ENCODE results near the gene BRCA1. TPM values are rescaled to one million over a fixed set of nuclear protein-coding genes. Genes with fewer than 3 reads are reported as not detected.

The BRCA1 gene
- polyA plus RNA-seq, 1 experiment, result 9.4 TPM

- ChIA-PET CTCF (no interaction called here), POLR2A (no interaction called here)
- no peaks in the 10 kb centered on the region for H3K36me3 ChIP-seq (ENCODE audit: control insufficient read depth, insufficient read depth, low read length)
- H3K27me3 ChIP-seq (ENCODE audit: control insufficient read depth, insufficient read depth, low read length), result no peaks in the 10 kb centered on the region
- no peak overlapping the region for H3K4me3 ChIP-seq (ENCODE audit: low read depth, low read length)
- DNase-seq (ENCODE audit: low read depth), result no peak
- TF ChIP-seq, protein P1, sequence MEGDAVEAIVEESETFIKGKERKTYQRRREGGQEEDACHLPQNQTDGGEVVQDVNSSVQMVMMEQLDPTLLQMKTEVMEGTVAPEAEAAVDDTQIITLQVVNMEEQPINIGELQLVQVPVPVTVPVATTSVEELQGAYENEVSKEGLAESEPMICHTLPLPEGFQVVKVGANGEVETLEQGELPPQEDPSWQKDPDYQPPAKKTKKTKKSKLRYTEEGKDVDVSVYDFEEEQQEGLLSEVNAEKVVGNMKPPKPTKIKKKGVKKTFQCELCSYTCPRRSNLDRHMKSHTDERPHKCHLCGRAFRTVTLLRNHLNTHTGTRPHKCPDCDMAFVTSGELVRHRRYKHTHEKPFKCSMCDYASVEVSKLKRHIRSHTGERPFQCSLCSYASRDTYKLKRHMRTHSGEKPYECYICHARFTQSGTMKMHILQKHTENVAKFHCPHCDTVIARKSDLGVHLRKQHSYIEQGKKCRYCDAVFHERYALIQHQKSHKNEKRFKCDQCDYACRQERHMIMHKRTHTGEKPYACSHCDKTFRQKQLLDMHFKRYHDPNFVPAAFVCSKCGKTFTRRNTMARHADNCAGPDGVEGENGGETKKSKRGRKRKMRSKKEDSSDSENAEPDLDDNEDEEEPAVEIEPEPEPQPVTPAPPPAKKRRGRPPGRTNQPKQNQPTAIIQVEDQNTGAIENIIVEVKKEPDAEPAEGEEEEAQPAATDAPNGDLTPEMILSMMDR (IDR thresholded peaks at IDR 0.05; ENCODE audit: insufficient read depth, low read depth, low read length), result no peak
Measured at GRCh38 chr17:43039646-43040045, 85.5 kb downstream of the BRCA1 start.

GRCh38 chr17:43034894-43035293 is 90.3 kb downstream of the BRCA1 start:
- H3K36me3 ChIP-seq (ENCODE audit: control insufficient read depth, insufficient read depth, low read length), result no peaks in the 10 kb centered on the region
- TF ChIP-seq, protein P1 (IDR thresholded peaks at IDR 0.05; ENCODE audit: insufficient read depth, low read depth, low read length), result no peak
- no peak overlapping the region for H3K4me3 ChIP-seq (ENCODE audit: low read depth, low read length)
- DNase-seq (ENCODE audit: low read depth), result no peak
- ChIA-PET POLR2A (no interaction called here), CTCF (interaction anchor here (1.7 kb wide), 1 partner anchor 10 kb away, joined by 8 read pairs; no protein-coding TSS in a partner anchor)
- H3K27me3 ChIP-seq (ENCODE audit: control insufficient read depth, insufficient read depth, low read length), result no peaks in the 10 kb centered on the region

DNA sequence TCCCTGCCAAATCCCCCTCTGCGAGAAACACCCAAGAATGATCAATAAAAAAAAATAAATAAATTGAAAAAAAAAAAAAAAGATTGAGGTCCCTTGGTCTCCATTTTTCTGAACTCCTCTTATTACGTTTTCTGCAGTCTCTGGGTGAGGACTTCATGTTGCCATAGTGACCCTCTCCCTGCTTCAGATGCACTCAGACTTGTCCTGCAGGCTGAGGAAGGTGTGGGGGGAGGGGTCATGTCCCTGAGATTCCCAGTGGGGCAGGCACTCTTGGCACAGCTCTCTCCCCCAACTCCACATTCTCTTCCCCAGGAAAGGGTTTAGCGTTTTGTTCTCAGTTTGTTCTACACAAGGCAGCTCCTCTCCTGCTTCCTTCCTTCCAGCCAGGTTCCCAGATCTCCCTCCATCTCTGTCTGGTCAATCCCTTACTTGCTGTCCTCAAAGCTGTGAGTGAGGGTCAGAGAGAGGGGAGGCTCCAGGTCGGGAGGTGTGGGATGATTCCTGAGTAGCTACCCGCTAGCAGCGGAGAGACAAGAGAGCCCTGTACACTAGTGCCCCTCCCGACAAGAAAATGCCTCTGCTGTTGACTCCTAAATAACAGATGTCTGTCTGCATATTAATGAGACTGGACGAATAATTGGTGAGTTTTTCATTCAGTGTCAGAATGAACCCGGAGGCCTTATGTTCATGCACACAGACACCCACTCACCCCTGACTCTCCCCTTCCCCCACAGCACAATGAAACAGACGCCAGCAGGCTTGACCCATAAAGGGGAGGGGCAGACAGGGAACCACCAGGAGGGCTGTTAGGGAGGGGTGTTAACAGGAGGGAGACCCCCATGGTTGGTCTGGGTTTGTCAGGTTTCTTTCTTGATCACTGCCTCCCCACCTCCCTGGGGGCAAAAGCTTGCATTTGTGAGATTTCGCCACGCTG is 90.9 kb downstream of the BRCA1 start:
- Histone ChIP-seq H3K27me3 (ENCODE audit: control insufficient read depth, insufficient read depth, low read length) (no peaks in the 10 kb centered on the region), H3K4me3 (ENCODE audit: low read depth, low read length) (no peak overlapping the region), H3K36me3 (ENCODE audit: control insufficient read depth, insufficient read depth, low read length) (no peaks in the 10 kb centered on the region)
- CTCF ChIA-PET, result interaction anchor here (1.7 kb wide), 1 partner anchor 10 kb away, joined by 8 read pairs; no protein-coding TSS in a partner anchor
- no peak for DNase-seq (ENCODE audit: low read depth)
- TF ChIP-seq, protein P1 (IDR thresholded peaks at IDR 0.05; ENCODE audit: insufficient read depth, low read depth, low read length), result no peak
- POLR2A ChIA-PET, result interaction anchor here (0.7 kb wide), 1 partner anchor 334 kb away, joined by 4 read pairs; no protein-coding TSS in a partner anchor

DNA sequence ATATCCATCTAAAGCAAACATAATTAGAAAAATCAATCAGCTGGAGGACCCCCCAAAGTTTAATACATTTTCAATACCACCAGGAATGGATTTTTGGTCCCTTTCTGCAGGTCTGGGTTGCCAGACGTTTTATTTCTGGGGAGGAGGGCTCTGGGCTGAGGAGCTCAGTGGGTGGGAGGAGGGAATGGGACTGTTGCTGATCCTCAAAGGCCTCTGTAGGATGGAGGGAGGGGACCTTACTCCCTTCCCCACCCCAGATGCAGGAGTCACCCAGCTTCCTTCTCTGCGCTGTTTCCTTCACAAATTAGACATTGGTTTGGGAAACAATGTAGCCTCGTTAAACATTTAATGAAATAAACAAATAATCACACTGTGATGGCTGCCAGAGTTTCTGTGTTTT is 93.5 kb downstream of the BRCA1 start:
- TF ChIP-seq, protein P1 (IDR thresholded peaks at IDR 0.05; ENCODE audit: insufficient read depth, low read depth, low read length), result no peak
- CTCF ChIA-PET, result interaction anchor here (1.2 kb wide), 1 partner anchor 34 kb away, joined by 3 read pairs; the partner anchor contains the start of gene RPL27
- POLR2A ChIA-PET, result no interaction called here
- no peaks in the 10 kb centered on the region for H3K27me3 ChIP-seq (ENCODE audit: control insufficient read depth, insufficient read depth, low read length)
- no peak for DNase-seq (ENCODE audit: low read depth)
- no peak overlapping the region for H3K4me3 ChIP-seq (ENCODE audit: low read depth, low read length)
- H3K36me3 ChIP-seq (ENCODE audit: control insufficient read depth, insufficient read depth, low read length), result no peaks in the 10 kb centered on the region

GRCh38 chr17:43030137-43030767 is 94.9 kb downstream of the BRCA1 start:
- Histone ChIP-seq H3K36me3 (ENCODE audit: control insufficient read depth, insufficient read depth, low read length) (no peaks in the 10 kb centered on the region), H3K27me3 (ENCODE audit: control insufficient read depth, insufficient read depth, low read length) (no peaks in the 10 kb centered on the region), H3K4me3 (ENCODE audit: low read depth, low read length) (no peak overlapping the region)
- ChIA-PET CTCF (no interaction called here), POLR2A (interaction anchor here (0.6 to 0.7 kb wide), 2 partner anchors 285 to 330 kb away, joined by 3 to 10 read pairs; no protein-coding TSS in a partner anchor)
- DNase-seq (ENCODE audit: low read depth), result no peak
- TF ChIP-seq, protein P1 (IDR thresholded peaks at IDR 0.05; ENCODE audit: insufficient read depth, low read depth, low read length), result no peak

All from BJ (cell line).